Endothelial cell of umbilical vein (primary cell): ENCODE measurements around the gene LGALS13.

ENCODE experiments used
- EZH2 ChIP-seq: IDR thresholded peaks from 2 replicates; pipeline ENCODE4 v1.6.1; 2012; ENCODE audit warnings: borderline replicate concordance, low read depth, mild to moderate bottlenecking, moderate library complexity, low read length, inconsistent platforms; ENCODE audit not compliant: severe bottlenecking
- GATA2 ChIP-seq: IDR thresholded peaks from 2 replicates; pipeline ENCODE4 v1.7.0; 2011; ENCODE audit warnings: low read depth, mild to moderate bottlenecking, moderate library complexity, mixed read lengths, low read length; ENCODE audit not compliant: insufficient read length, insufficient read depth
- POLR2A ChIP-seq: IDR thresholded peaks from 2 replicates; pipeline ENCODE4 v1.6.1; 2012; ENCODE audit warnings: low read depth, mild to moderate bottlenecking, control low read depth, low read length
- POLR2AphosphoS5 ChIP-seq: IDR thresholded peaks from 2 replicates; pipeline ENCODE4 v1.6.1; 2012; ENCODE audit warnings: low read depth, mild to moderate bottlenecking, control low read depth, low read length, moderate library complexity; ENCODE audit not compliant: insufficient read depth
- TF ChIP-seq, protein P1 (sequence below), 2 donors: IDR thresholded peaks; 1 replicate in 1 of 2; 2 replicates in 1 of 2; pipeline ENCODE4 v1.5.1; 2011; ENCODE audit warnings: low read length in 2 of 2, mild to moderate bottlenecking in 2 of 2, moderate library complexity in 2 of 2, control low read depth in 1 of 2, inconsistent platforms in 1 of 2, low read depth in 1 of 2; ENCODE audit not compliant: insufficient read depth in 1 of 2; ENCODE audit errors: extremely low read depth in 1 of 2

DNA sequence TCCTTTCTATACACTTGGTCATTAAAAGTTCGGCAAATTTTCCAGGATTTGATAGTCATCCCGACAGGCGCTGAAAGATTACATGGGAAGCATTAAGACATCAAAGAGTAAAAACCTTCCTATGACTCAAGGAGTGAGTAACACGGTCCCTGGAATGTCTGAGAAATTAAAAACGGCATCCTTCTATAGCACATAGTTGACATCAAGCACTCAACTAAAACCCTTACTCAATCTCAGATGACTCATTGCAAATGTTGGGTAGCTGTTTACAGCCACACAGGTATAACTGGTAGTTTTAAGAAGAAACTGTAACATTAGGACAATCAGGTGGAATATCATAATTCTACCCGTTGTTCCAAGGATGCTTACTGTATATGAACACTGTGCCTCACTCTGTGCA is 6.4 kb upstream of the LGALS13 start:
- TF ChIP-seq EZH2 (no peak), GATA2 (no peak), POLR2AphosphoS5 (no peak), POLR2A (no peak)
- TF ChIP-seq, protein P1, sequence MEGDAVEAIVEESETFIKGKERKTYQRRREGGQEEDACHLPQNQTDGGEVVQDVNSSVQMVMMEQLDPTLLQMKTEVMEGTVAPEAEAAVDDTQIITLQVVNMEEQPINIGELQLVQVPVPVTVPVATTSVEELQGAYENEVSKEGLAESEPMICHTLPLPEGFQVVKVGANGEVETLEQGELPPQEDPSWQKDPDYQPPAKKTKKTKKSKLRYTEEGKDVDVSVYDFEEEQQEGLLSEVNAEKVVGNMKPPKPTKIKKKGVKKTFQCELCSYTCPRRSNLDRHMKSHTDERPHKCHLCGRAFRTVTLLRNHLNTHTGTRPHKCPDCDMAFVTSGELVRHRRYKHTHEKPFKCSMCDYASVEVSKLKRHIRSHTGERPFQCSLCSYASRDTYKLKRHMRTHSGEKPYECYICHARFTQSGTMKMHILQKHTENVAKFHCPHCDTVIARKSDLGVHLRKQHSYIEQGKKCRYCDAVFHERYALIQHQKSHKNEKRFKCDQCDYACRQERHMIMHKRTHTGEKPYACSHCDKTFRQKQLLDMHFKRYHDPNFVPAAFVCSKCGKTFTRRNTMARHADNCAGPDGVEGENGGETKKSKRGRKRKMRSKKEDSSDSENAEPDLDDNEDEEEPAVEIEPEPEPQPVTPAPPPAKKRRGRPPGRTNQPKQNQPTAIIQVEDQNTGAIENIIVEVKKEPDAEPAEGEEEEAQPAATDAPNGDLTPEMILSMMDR (IDR thresholded peaks at IDR 0.05; ENCODE audit: extremely low read depth in 1 of 2, insufficient read depth in 1 of 2, low read depth in 1 of 2, low read length in 2 of 2): no peak
